Measurements from ENCODE around the gene RRAS. TPM values are rescaled to one million over a fixed set of nuclear protein-coding genes. Genes with fewer than 3 reads are reported as not detected.
A peak's percentile ranks its signal among the peaks of the same experiment; 100 is the strongest.

RRAS gene
- total and polyA plus RNA-seq, 4 experiments from 2014 or later = 12.0 to 32.1 (median 20.7) TPM

DNA sequence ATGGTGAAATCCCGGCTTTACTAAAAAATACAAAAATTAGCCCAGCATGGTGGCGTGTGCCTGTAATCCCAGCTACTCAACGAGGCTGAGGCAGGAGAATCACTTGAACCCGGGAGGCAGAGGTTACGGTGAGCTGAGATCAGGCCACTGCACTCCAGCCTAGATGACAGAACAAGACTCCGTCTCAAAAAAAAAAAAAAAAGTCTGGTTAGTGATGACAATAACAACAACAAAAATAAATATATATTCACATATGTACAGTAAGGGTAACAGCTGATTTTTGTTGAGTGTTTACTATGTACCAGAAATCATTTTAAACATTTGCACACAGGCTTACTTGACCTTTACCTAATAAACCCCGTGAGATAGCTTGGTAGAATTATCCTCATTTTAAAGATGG, 23.0 kb downstream of the RRAS start:
- no peak for DNase-seq
- peaks cover 65% of the 10 kb centered on the region for H3K36me3 ChIP-seq (ENCODE audit: insufficient read depth, low read length)
- ChIA-PET CTCF (ENCODE audit: partially characterized antibody) (no interaction called here), POLR2A (ENCODE audit: partially characterized antibody) (interaction anchor here (1.9 kb wide), 1 partner anchor 23 kb away, joined by 5 read pairs; no protein-coding TSS in a partner anchor)
- intact Hi-C loops (cut with micrococcal nuclease) = no loop called here
- H3K36me3 Mint-ChIP-seq = peaks cover 44 to 67% of the 10 kb centered on the region in 2 donors
- H3K27me3 ChIP-seq (ENCODE audit: insufficient read depth, low read length) = no peaks in the 10 kb centered on the region
- H3K4me1 ChIP-seq (ENCODE audit: insufficient read depth, low read length) = peaks cover 5% of the 10 kb centered on the region
- no peaks in the 10 kb centered on the region for H3K27me3 Mint-ChIP-seq
- H3K4me3 ChIP-seq (ENCODE audit: low read length in 2 of 2) = no peak overlapping the region
- H3K9me3 Mint-ChIP-seq = no peaks in the 10 kb centered on the region
- no peak overlapping the region for H3K4me3 Mint-ChIP-seq
- no peak overlapping the region for H3K27ac ChIP-seq (ENCODE audit: low read depth, low read length)
- H3K9me3 ChIP-seq (ENCODE audit: control insufficient read depth in 1 of 2, low read length in 2 of 2) = no peaks in the 10 kb centered on the region
- H3K27ac Mint-ChIP-seq = no peak overlapping the region
- H3K4me1 Mint-ChIP-seq = peaks cover 3 to 17% (median 11%) of the 10 kb centered on the region in 4 donors

DNA sequence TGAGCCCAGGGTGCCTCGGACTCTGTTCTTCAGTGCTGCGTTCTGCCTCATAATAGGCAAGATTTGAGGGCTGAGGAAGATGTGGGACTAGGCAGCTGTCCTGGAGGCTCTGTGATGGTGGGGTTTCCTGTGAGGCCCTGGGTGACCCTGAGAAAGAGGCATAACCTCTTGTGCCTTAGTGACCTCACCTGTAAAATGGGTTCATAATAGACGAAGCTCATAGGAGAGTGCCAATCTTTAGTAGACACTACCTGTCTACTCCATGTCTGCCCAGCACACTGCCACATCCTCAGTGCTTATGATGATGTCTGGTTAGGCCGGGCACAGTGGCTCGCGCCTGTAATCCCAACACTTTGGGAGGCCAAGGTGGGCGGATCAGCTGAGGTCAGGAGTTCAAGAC, 23.4 kb downstream of the RRAS start:
- no peak overlapping the region for H3K4me3 Mint-ChIP-seq
- H3K9me3 Mint-ChIP-seq = no peaks in the 10 kb centered on the region
- Histone ChIP-seq H3K9me3 (ENCODE audit: control insufficient read depth in 1 of 2, low read length in 2 of 2) (no peaks in the 10 kb centered on the region), H3K4me3 (ENCODE audit: low read length in 2 of 2) (no peak overlapping the region), H3K4me1 (ENCODE audit: insufficient read depth, low read length) (peaks cover 5% of the 10 kb centered on the region), H3K36me3 (ENCODE audit: insufficient read depth, low read length) (peaks cover 61% of the 10 kb centered on the region), H3K27ac (ENCODE audit: low read depth, low read length) (no peak overlapping the region), H3K27me3 (ENCODE audit: insufficient read depth, low read length) (no peaks in the 10 kb centered on the region)
- intact Hi-C loops (cut with micrococcal nuclease) = no loop called here
- H3K4me1 Mint-ChIP-seq = peaks cover 3 to 17% (median 11%) of the 10 kb centered on the region in 4 donors
- ChIA-PET CTCF (ENCODE audit: partially characterized antibody) (no interaction called here), POLR2A (ENCODE audit: partially characterized antibody) (interaction anchor here (1.2 to 1.9 kb wide), 2 partner anchors 23 kb away, joined by 4 to 5 read pairs; no protein-coding TSS in a partner anchor)
- H3K27me3 Mint-ChIP-seq = no peaks in the 10 kb centered on the region
- peak overlapping the region in 1 of 7 donors; percentile 12 for H3K27ac Mint-ChIP-seq
- peaks cover 40 to 63% of the 10 kb centered on the region in 2 donors for H3K36me3 Mint-ChIP-seq
- no peak for DNase-seq

DNA sequence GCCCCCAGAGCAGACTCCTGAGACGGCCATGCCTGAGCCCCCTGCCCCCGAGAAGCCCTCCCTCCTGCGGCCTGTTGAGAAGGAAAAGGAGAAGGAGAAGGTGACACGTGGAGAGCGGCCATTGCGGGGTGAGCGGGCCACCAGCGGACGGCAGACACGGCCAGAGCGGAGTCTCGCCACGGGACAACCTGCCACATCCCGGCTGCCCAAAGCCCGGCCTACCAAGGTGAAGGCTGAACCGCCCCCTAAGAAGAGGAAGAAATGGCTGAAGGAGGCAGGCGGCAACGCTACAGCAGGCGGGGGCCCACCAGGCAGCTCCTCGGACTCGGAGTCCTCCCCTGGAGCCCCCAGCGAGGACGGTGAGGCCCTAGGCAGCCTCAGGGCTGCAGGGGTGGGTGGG, 24.1 kb downstream of the RRAS start:
- Histone ChIP-seq H3K9me3 (ENCODE audit: control insufficient read depth in 1 of 2, low read length in 2 of 2) (no peaks in the 10 kb centered on the region), H3K27me3 (ENCODE audit: insufficient read depth, low read length) (no peaks in the 10 kb centered on the region), H3K27ac (ENCODE audit: low read depth, low read length) (no peak overlapping the region), H3K4me3 (ENCODE audit: low read length in 2 of 2) (no peak overlapping the region), H3K36me3 (ENCODE audit: insufficient read depth, low read length) (peaks cover 58% of the 10 kb centered on the region), H3K4me1 (ENCODE audit: insufficient read depth, low read length) (peaks cover 5% of the 10 kb centered on the region)
- no peak overlapping the region for H3K27ac Mint-ChIP-seq
- H3K4me3 Mint-ChIP-seq = no peak overlapping the region
- intact Hi-C loops (cut with micrococcal nuclease) = no loop called here
- H3K27me3 Mint-ChIP-seq = no peaks in the 10 kb centered on the region
- peaks cover 3 to 17% (median 11%) of the 10 kb centered on the region in 4 donors for H3K4me1 Mint-ChIP-seq
- H3K36me3 Mint-ChIP-seq = peaks cover 38 to 61% of the 10 kb centered on the region in 2 donors
- POLR2A ChIA-PET (ENCODE audit: partially characterized antibody) = interaction anchor here (1.2 kb wide), 1 partner anchor 22 kb away, joined by 4 read pairs; no protein-coding TSS in a partner anchor
- CTCF ChIA-PET (ENCODE audit: partially characterized antibody) = interaction anchor here (0.5 kb wide), 1 partner anchor 42 kb away, joined by 3 read pairs; no protein-coding TSS in a partner anchor
- no peak for DNase-seq
- no peaks in the 10 kb centered on the region for H3K9me3 Mint-ChIP-seq

DNA sequence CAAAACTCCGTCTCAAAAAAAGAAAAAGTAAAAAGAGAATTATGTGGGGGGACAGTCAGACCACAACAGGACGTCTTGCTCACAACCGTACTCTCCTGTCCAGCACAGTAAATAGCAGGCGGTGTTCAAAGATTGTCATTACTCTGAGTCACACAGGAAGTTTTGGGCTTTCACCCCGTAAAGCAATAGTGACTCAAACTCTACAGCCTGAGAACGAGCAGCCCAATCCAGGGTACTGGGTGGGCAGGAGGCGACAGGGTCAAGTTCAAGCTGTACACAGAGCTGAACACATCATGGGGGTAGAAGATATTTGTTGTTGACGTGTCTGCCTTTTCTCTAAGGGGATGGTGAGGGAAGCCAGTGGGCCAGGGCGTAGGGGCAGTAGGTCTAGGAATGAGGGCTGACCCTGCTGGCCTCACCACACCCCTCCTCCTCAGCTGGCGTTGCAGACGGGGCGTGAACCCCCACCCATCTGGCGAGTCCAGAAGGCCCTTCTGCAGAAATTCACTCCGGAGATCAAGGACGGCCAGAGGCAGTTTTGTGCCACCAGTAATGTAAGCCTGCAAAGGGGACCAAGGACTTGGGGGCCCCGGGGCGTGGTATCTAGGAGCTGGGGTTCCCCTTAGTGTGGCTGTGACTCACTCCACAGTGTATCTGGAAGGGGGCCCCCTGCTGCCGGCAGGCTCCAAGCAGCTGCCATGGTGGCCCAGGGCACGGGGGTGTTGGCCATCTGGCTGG, 25.7 kb downstream of the RRAS start:
- Histone ChIP-seq H3K36me3 (ENCODE audit: insufficient read depth, low read length) (peaks cover 52% of the 10 kb centered on the region), H3K27ac (ENCODE audit: low read depth, low read length) (no peak overlapping the region), H3K4me1 (ENCODE audit: insufficient read depth, low read length) (peaks cover 5% of the 10 kb centered on the region), H3K27me3 (ENCODE audit: insufficient read depth, low read length) (no peaks in the 10 kb centered on the region), H3K4me3 (ENCODE audit: low read length in 2 of 2) (no peak overlapping the region), H3K9me3 (ENCODE audit: control insufficient read depth in 1 of 2, low read length in 2 of 2) (no peaks in the 10 kb centered on the region)
- Mint-ChIP-seq H3K4me1 (peaks cover 3 to 17% (median 11%) of the 10 kb centered on the region in 4 donors), H3K27ac (peak overlapping the region; percentile 13 to 91 (median 70)), H3K27me3 (no peaks in the 10 kb centered on the region), H3K9me3 (no peaks in the 10 kb centered on the region), H3K4me3 (peak overlapping the region in 1 of 8 donors; percentile 33), H3K36me3 (peaks cover 38 to 62% of the 10 kb centered on the region in 2 donors)
- DNase-seq = no peak
- intact Hi-C loops (cut with micrococcal nuclease) = no loop called here
- ChIA-PET CTCF (ENCODE audit: partially characterized antibody) (no interaction called here), POLR2A (ENCODE audit: partially characterized antibody) (no interaction called here)

DNA sequence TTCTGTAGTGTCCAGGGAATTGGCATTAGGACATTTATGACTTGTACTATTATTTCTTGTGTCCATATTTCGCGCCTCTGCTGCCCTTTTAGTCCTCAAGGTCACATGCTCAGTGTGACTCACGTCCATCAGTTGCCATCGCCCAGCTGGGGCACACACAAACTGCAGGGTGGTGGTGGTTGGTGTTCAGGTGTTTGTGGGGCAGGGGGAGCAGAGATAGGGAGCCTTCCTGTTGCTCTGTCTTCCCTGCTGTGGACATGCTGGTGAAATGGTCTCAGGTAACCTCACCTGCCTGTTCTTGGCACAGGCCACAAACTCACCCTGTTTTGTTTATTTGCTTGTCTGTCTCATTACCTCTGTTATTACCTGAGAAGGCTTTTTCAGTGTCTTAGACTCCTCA, 26.6 kb downstream of the RRAS start:
- ChIA-PET CTCF (ENCODE audit: partially characterized antibody) (no interaction called here), POLR2A (ENCODE audit: partially characterized antibody) (no interaction called here)
- H3K27ac Mint-ChIP-seq = peak overlapping the region in 3 of 7 donors; percentile 8 to 91 (median 52)
- no peaks in the 10 kb centered on the region for H3K9me3 ChIP-seq (ENCODE audit: control insufficient read depth in 1 of 2, low read length in 2 of 2)
- peaks cover 3 to 17% (median 10%) of the 10 kb centered on the region in 4 donors for H3K4me1 Mint-ChIP-seq
- no peak overlapping the region for H3K4me3 ChIP-seq (ENCODE audit: low read length in 2 of 2)
- no peak for DNase-seq
- no peak overlapping the region for H3K4me3 Mint-ChIP-seq
- no peak overlapping the region for H3K27ac ChIP-seq (ENCODE audit: low read depth, low read length)
- no peaks in the 10 kb centered on the region for H3K27me3 Mint-ChIP-seq
- peaks cover 31 to 58% of the 10 kb centered on the region in 2 donors for H3K36me3 Mint-ChIP-seq
- intact Hi-C loops (cut with micrococcal nuclease) = loop anchor here (2.0 kb wide), 1 partner anchor 13 kb away; no protein-coding TSS in a partner anchor
- H3K4me1 ChIP-seq (ENCODE audit: insufficient read depth, low read length) = peaks cover 5% of the 10 kb centered on the region
- no peaks in the 10 kb centered on the region for H3K27me3 ChIP-seq (ENCODE audit: insufficient read depth, low read length)
- peaks cover 49% of the 10 kb centered on the region for H3K36me3 ChIP-seq (ENCODE audit: insufficient read depth, low read length)
- H3K9me3 Mint-ChIP-seq = no peaks in the 10 kb centered on the region

DNA sequence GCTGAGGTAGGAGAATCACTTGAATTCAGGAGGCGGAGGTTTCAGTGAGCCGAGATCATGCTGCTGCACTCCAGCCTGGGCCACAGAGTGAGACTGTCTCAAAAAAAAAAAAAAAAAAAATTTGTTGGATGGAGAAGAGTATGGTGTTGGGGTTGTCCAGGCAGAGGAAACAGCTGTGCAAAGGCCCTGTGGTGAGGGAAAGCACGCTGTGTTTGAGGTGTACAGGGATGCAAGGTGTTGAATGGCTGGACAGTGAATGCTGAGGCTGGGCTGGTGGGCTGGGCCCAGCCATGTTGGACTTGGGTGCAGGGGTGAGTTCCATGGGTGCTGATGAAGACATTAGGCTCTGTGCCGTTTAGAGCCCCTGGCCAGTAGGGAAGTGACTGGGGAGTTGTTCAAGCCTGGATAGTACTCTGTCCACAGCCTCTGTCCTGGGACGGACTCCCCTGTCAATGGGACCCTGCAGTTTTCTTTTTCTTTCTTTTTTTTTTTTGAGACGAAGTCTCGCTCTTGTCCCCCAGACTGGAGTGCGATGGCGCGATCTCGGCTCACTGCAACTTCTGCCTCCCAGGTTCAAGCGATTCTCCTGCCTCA, 30.3 kb downstream of the RRAS start:
- Histone ChIP-seq H3K27me3 (ENCODE audit: insufficient read depth, low read length) (no peaks in the 10 kb centered on the region), H3K36me3 (ENCODE audit: insufficient read depth, low read length) (peaks cover 34% of the 10 kb centered on the region), H3K27ac (ENCODE audit: low read depth, low read length) (no peak overlapping the region), H3K4me1 (ENCODE audit: insufficient read depth, low read length) (peaks cover 5% of the 10 kb centered on the region), H3K9me3 (ENCODE audit: control insufficient read depth in 1 of 2, low read length in 2 of 2) (no peaks in the 10 kb centered on the region), H3K4me3 (ENCODE audit: low read length in 2 of 2) (no peak overlapping the region)
- Mint-ChIP-seq H3K4me3 (no peak overlapping the region), H3K27ac (no peak overlapping the region), H3K9me3 (no peaks in the 10 kb centered on the region), H3K4me1 (peaks cover 5 to 21% (median 11%) of the 10 kb centered on the region in 4 donors), H3K27me3 (no peaks in the 10 kb centered on the region), H3K36me3 (peaks cover 5 to 38% of the 10 kb centered on the region in 2 donors)
- ChIA-PET CTCF (ENCODE audit: partially characterized antibody) (no interaction called here), POLR2A (ENCODE audit: partially characterized antibody) (interaction anchor here (2.4 kb wide), 1 partner anchor 16 kb away, joined by 6 read pairs; no protein-coding TSS in a partner anchor)
- intact Hi-C loops (cut with micrococcal nuclease) = no loop called here
- DNase-seq = no peak

DNA sequence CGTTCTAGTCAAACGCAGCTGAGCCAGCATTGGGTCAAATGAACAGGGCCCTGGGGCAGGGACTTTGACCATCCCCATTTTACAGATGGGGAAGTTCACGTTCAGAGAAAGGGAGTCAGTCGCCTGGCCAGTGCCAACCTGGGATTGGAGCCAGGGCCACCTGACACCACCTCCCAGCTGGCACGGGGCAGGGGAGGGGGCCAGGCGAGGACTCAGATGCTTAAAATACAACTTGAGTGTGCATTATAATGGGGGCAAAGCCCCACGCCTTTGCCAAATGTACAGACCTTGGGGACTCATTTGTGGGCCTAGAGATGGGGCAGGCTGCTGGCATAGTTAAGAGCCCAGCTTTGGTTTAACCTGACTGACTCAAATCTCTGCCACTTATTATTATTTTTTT, 34.3 kb downstream of the RRAS start:
- Mint-ChIP-seq H3K9me3 (no peaks in the 10 kb centered on the region), H3K4me1 (peaks cover 8 to 20% (median 12%) of the 10 kb centered on the region in 4 donors), H3K27ac (no peak overlapping the region), H3K4me3 (no peak overlapping the region), H3K36me3 (peaks cover 9 to 43% of the 10 kb centered on the region in 2 donors), H3K27me3 (no peaks in the 10 kb centered on the region)
- no peaks in the 10 kb centered on the region for H3K9me3 ChIP-seq (ENCODE audit: control insufficient read depth in 1 of 2, low read length in 2 of 2)
- no peak for DNase-seq
- no peak overlapping the region for H3K4me3 ChIP-seq (ENCODE audit: low read length in 2 of 2)
- ChIA-PET POLR2A (ENCODE audit: partially characterized antibody) (interaction anchor here (1.0 kb wide), 1 partner anchor 54 kb away, joined by 3 read pairs; no protein-coding TSS in a partner anchor), CTCF (ENCODE audit: partially characterized antibody) (no interaction called here)
- H3K36me3 ChIP-seq (ENCODE audit: insufficient read depth, low read length) = peaks cover 42% of the 10 kb centered on the region
- H3K27me3 ChIP-seq (ENCODE audit: insufficient read depth, low read length) = no peaks in the 10 kb centered on the region
- H3K4me1 ChIP-seq (ENCODE audit: insufficient read depth, low read length) = peaks cover 4% of the 10 kb centered on the region
- intact Hi-C loops (cut with micrococcal nuclease) = no loop called here
- H3K27ac ChIP-seq (ENCODE audit: low read depth, low read length) = no peak overlapping the region

Data from CD4-positive, alpha-beta memory T cell (primary cell).